H9 (cell line): Measurements from ENCODE around the gene SLC17A1. TPM values are rescaled to one million over a fixed set of nuclear protein-coding genes. Genes with fewer than 3 reads are reported as not detected.

ENCODE experiments used
- DNase-seq: peaks from one replicate; pipeline ENCODE4 v3.0.0-alpha.2; 2017
- H2AFZ ChIP-seq: one replicate; pipeline ENCODE4 v1.6.1; 2013; ENCODE audit warnings: mild to moderate bottlenecking, low read length, control low read depth, moderate library complexity
- H2AK5ac ChIP-seq: 2 replicates; pipeline ENCODE4 v1.6.1; 2013; ENCODE audit warnings: low read length, control low read depth, mixed read lengths; ENCODE audit not compliant: insufficient read length
- H2BK120ac ChIP-seq: one replicate; pipeline ENCODE4 v1.6.1; 2013; ENCODE audit warnings: low read depth, mild to moderate bottlenecking, low read length, control low read depth, inconsistent platforms; ENCODE audit not compliant: poor library complexity, severe bottlenecking
- H2BK12ac ChIP-seq: 2 replicates; pipeline ENCODE4 v1.6.1; 2013; ENCODE audit warnings: low read length, control low read depth, mixed read lengths, low read depth; ENCODE audit not compliant: insufficient read length
- H2BK15ac ChIP-seq: 2 replicates; pipeline ENCODE4 v1.6.1; 2013; ENCODE audit warnings: low read depth, low read length, control low read depth
- H2BK20ac ChIP-seq: one replicate; pipeline ENCODE4 v1.6.1; 2013; ENCODE audit warnings: low read depth, mild to moderate bottlenecking, low read length, control low read depth, inconsistent platforms; ENCODE audit not compliant: poor library complexity, severe bottlenecking
- H2BK5ac ChIP-seq: 2 replicates; pipeline ENCODE4 v1.6.1; 2013; ENCODE audit warnings: low read length, control low read depth, mixed read lengths; ENCODE audit not compliant: insufficient read length
- H3K14ac ChIP-seq: 2 replicates; pipeline ENCODE4 v1.6.1; 2013; ENCODE audit warnings: low read length, control low read depth; ENCODE audit not compliant: insufficient read depth
- H3K18ac ChIP-seq: 2 replicates; pipeline ENCODE4 v1.6.1; 2013; ENCODE audit warnings: low read depth, mild to moderate bottlenecking, mixed read lengths, low read length, control low read depth; ENCODE audit not compliant: insufficient read length
- H3K23ac ChIP-seq: 2 replicates; pipeline ENCODE4 v1.6.1; 2013; ENCODE audit warnings: low read length, control low read depth, mixed read lengths, low read depth; ENCODE audit not compliant: insufficient read length
- H3K23me2 ChIP-seq: 2 replicates; pipeline ENCODE4 v1.6.1; 2013; ENCODE audit warnings: low read depth, mild to moderate bottlenecking, mixed read lengths, low read length, control low read depth; ENCODE audit not compliant: insufficient read length, poor library complexity, severe bottlenecking
- H3K27ac ChIP-seq: 2 replicates; pipeline ENCODE4 v1.5.1; 2013; ENCODE audit warnings: low read length, control low read depth, mixed read lengths, low read depth; ENCODE audit not compliant: insufficient read length
- H3K27me3 ChIP-seq: 2 replicates; pipeline ENCODE4 v1.6.1; 2013; ENCODE audit warnings: low read length, control low read depth, inconsistent platforms; ENCODE audit not compliant: insufficient read depth
- H3K4ac ChIP-seq: 2 replicates; pipeline ENCODE4 v1.6.1; 2013; ENCODE audit warnings: low read depth, mild to moderate bottlenecking, control low read depth, inconsistent platforms, low read length, moderate library complexity
- H3K4me1 ChIP-seq: 2 replicates; pipeline ENCODE4 v1.6.1; 2013; ENCODE audit warnings: low read length, control low read depth, inconsistent platforms; ENCODE audit not compliant: insufficient read depth
- H3K4me2 ChIP-seq: 2 replicates; pipeline ENCODE4 v1.6.1; 2013; ENCODE audit warnings: low read length, control low read depth, mixed read lengths; ENCODE audit not compliant: insufficient read length, insufficient read depth
- H3K56ac ChIP-seq: 2 replicates; pipeline ENCODE4 v1.6.1; 2013; ENCODE audit warnings: low read depth, mild to moderate bottlenecking, mixed read lengths, low read length, control low read depth; ENCODE audit not compliant: insufficient read length
- H3K79me1 ChIP-seq: 2 replicates; pipeline ENCODE4 v1.6.1; 2013; ENCODE audit warnings: low read depth, mild to moderate bottlenecking, moderate library complexity, low read length, control low read depth, inconsistent platforms; ENCODE audit not compliant: insufficient read depth, poor library complexity, severe bottlenecking
- H3K79me2 ChIP-seq: 2 replicates; pipeline ENCODE4 v1.6.1; 2013; ENCODE audit warnings: low read length, control low read depth, inconsistent platforms; ENCODE audit not compliant: insufficient read depth
- H3K9ac ChIP-seq: 2 replicates; pipeline ENCODE4 v1.6.1; 2013; ENCODE audit warnings: low read length, control low read depth, mixed read lengths; ENCODE audit not compliant: insufficient read length; ENCODE audit errors: extremely low read depth
- H3K9me3 ChIP-seq: one replicate; pipeline ENCODE4 v1.6.1; 2013; ENCODE audit warnings: low read depth, low read length, inconsistent platforms; ENCODE audit not compliant: control insufficient read depth
- H3T11ph ChIP-seq: one replicate; pipeline ENCODE4 v1.6.1; 2013; ENCODE audit warnings: mild to moderate bottlenecking, low read length, control low read depth, inconsistent platforms
- H4K20me1 ChIP-seq: one replicate; pipeline ENCODE4 v1.6.1; 2013; ENCODE audit not compliant: control insufficient read depth, insufficient read length, insufficient read depth
- H4K5ac ChIP-seq: 2 replicates; pipeline ENCODE4 v1.6.1; 2013; ENCODE audit warnings: low read depth, mild to moderate bottlenecking, mixed read lengths, low read length, control low read depth; ENCODE audit not compliant: insufficient read length
- H4K8ac ChIP-seq: replicated peaks from 2 replicates; pipeline ENCODE4 v1.6.1; 2013; ENCODE audit warnings: low read length, control low read depth, mixed read lengths, low read depth; ENCODE audit not compliant: insufficient read length
- H4K91ac ChIP-seq: 2 replicates; pipeline ENCODE4 v1.6.1; 2013; ENCODE audit warnings: low read depth, mild to moderate bottlenecking, moderate library complexity, mixed read lengths, low read length, control low read depth; ENCODE audit not compliant: insufficient read length
- H3K27ac Mint-ChIP-seq, 3 experiments: 2 replicates in 2 of 3; 3 replicates in 1 of 3; pipeline ENCODE4 v1.8.0; 2020 to 2021; ENCODE audit warnings: mixed read lengths in 3 of 3, mild to moderate bottlenecking in 1 of 3, moderate library complexity in 1 of 3
- H3K27me3 Mint-ChIP-seq: 2 replicates; pipeline ENCODE4 v1.8.0; 2021; ENCODE audit warnings: low read depth, mild to moderate bottlenecking, moderate library complexity, mixed read lengths
- H3K36me3 Mint-ChIP-seq, 3 experiments: 2 replicates in 2 of 3; 3 replicates in 1 of 3; pipeline ENCODE4 v1.8.0; 2020 to 2021; ENCODE audit warnings: low read depth in 3 of 3, mixed read lengths in 3 of 3; ENCODE audit not compliant: insufficient read depth in 1 of 3
- H3K4me1 Mint-ChIP-seq, 2 experiments: 2 replicates each; pipeline ENCODE4 v1.8.0; 2020; ENCODE audit warnings: mixed read lengths in 2 of 2
- H3K4me3 Mint-ChIP-seq, 2 experiments: 2 replicates in 1 of 2; 3 replicates in 1 of 2; pipeline ENCODE4 v1.8.0; 2020 to 2021; ENCODE audit warnings: mild to moderate bottlenecking in 2 of 2, mixed read lengths in 2 of 2, moderate library complexity in 1 of 2
- H3K9me3 Mint-ChIP-seq, 2 experiments: 2 replicates in 1 of 2; 3 replicates in 1 of 2; pipeline ENCODE4 v1.8.0; 2020; ENCODE audit warnings: mild to moderate bottlenecking in 2 of 2, mixed read lengths in 2 of 2, moderate library complexity in 1 of 2
- WGBS: extraction: QIAGEN DNeasy Blood & Tissue Kit; methylation state at CpG from one replicate; pipeline ENCODE4 v1.1.7; 2013; ENCODE audit warnings: missing lambda C conversion rate, low lambda C conversion rate, mixed read lengths; ENCODE audit not compliant: insufficient read length; ENCODE audit errors: extremely low coverage; 5-methylcytosine and 5-hydroxymethylcytosine counted together
- total RNA-seq: library from RNA; stranded (reverse); gene quantifications from 2 replicates; pipeline ENCODE4 v1.2.1, GENCODE V29; 2021
- TF ChIP-seq, protein P1 (sequence below): fragments of 200-600 bp; sonication (generic); conservative IDR thresholded peaks from 3 replicates; pipeline ENCODE4 v1.8.0; 2021; ENCODE audit warnings: antibody characterized with exemption, mild to moderate bottlenecking

SLC17A1 gene
- total RNA-seq, 1 experiment from 2014 or later: not detected

DNA sequence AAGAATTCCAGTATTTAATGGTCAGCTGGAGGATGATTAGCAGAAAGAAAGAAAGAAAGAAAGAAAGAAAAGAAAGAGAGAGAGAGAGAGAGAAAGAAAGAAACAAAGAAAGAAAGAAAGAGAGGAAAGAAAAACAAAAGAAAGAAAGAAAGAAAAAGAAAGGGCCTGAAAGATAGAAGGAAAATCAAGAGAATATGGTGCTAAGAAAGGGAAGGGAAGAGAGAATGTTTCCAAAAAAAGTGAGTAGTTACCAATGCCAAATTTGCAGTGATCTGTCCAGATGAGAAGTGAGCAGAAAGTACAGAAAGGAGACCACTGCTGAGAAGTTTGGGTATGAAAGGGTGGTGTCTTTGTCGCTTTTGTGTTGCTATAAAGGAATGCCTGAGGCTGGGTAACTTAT, 50.7 kb downstream of the SLC17A1 start:
- H2AK5ac ChIP-seq: no peak overlapping the region
- H2BK120ac ChIP-seq: no peak overlapping the region
- no peaks in the 10 kb centered on the region for H3K4me1 ChIP-seq
- H3K56ac ChIP-seq: no peak overlapping the region
- no peak overlapping the region for H3K4me3 Mint-ChIP-seq
- no peak overlapping the region for H3K27ac Mint-ChIP-seq
- H3K23me2 ChIP-seq: no peaks in the 10 kb centered on the region
- peaks cover 0 to 3% of the 10 kb centered on the region in 2 experiments; a peak in 1 of 4 replicates for H3K4me1 Mint-ChIP-seq
- no peaks in the 10 kb centered on the region for H3K79me2 ChIP-seq
- no CpG with 5 or more reads among the region's 1 CpG for WGBS
- H4K91ac ChIP-seq: no peak overlapping the region
- H2BK15ac ChIP-seq: no peak overlapping the region
- H4K20me1 ChIP-seq: no peaks in the 10 kb centered on the region
- TF ChIP-seq, protein P1, sequence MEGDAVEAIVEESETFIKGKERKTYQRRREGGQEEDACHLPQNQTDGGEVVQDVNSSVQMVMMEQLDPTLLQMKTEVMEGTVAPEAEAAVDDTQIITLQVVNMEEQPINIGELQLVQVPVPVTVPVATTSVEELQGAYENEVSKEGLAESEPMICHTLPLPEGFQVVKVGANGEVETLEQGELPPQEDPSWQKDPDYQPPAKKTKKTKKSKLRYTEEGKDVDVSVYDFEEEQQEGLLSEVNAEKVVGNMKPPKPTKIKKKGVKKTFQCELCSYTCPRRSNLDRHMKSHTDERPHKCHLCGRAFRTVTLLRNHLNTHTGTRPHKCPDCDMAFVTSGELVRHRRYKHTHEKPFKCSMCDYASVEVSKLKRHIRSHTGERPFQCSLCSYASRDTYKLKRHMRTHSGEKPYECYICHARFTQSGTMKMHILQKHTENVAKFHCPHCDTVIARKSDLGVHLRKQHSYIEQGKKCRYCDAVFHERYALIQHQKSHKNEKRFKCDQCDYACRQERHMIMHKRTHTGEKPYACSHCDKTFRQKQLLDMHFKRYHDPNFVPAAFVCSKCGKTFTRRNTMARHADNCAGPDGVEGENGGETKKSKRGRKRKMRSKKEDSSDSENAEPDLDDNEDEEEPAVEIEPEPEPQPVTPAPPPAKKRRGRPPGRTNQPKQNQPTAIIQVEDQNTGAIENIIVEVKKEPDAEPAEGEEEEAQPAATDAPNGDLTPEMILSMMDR: no peak
- H3K9me3 Mint-ChIP-seq: no peaks in the 10 kb centered on the region
- no peak overlapping the region for H3K23ac ChIP-seq
- no peak overlapping the region for H4K8ac ChIP-seq
- no peak overlapping the region for H3K18ac ChIP-seq
- no peak overlapping the region for H3T11ph ChIP-seq
- H3K27me3 Mint-ChIP-seq: no peaks in the 10 kb centered on the region
- H3K36me3 Mint-ChIP-seq: no peaks in the 10 kb centered on the region
- H2BK12ac ChIP-seq: no peak overlapping the region
- H2AFZ ChIP-seq: no peak overlapping the region
- H3K27me3 ChIP-seq: no peaks in the 10 kb centered on the region
- no peak overlapping the region for H4K5ac ChIP-seq
- no peak overlapping the region for H3K14ac ChIP-seq
- H2BK20ac ChIP-seq: no peak overlapping the region
- H3K9ac ChIP-seq: no peak overlapping the region
- H3K27ac ChIP-seq: no peak overlapping the region
- no peak for DNase-seq
- no peaks in the 10 kb centered on the region for H3K9me3 ChIP-seq
- H3K79me1 ChIP-seq: no peaks in the 10 kb centered on the region
- H2BK5ac ChIP-seq: no peak overlapping the region
- no peak overlapping the region for H3K4me2 ChIP-seq
- no peak overlapping the region for H3K4ac ChIP-seq
